GM19043 (cell line): Measurements from ENCODE around the gene NCCRP1.
"Not testable (repeated sequence)": the region's sequence is repeated elsewhere in the genome, so short reads cannot be mapped to it uniquely, and the experiment has no call there.

Experiments
- ATAC-seq: cut with Tn5 transposase; IDR thresholded peaks from one replicate; pipeline ENCODE4 v1.9.1; 2021; ENCODE audit warnings: low read depth; ENCODE audit not compliant: unreplicated experiment

Gene NCCRP1

GRCh38 chr19:39243741-39244140, 47.0 kb downstream of the NCCRP1 start:
- not testable (repeated sequence) for ATAC-seq

GRCh38 chr19:39244410-39245100, 47.8 kb downstream of the NCCRP1 start, which contains the start of gene IFNL3:
TSS of gene IFNL3 (minus strand) at chr19:39245006. CDS start at chr19:39244967, 39 bp downstream.
- not testable (repeated sequence) for ATAC-seq

GRCh38 chr19:39245166-39245565, 48.4 kb downstream of the NCCRP1 start:
- ATAC-seq, result not testable (repeated sequence)

- ATAC-seq, result no peak
These were observed 50.3 kb downstream of the NCCRP1 start for GRCh38 chr19:39246951-39247669.

- ATAC-seq, result no peak
These were observed 51.2 kb downstream of the NCCRP1 start for GRCh38 chr19:39247701-39248664.

GRCh38 chr19:39248806-39249205, 52.0 kb downstream of the NCCRP1 start, which contains the start of gene IFNL4:
TSS of gene IFNL4 (minus strand) at chr19:39248856.
- no peak for ATAC-seq

GRCh38 chr19:39251081-39251480, 54.3 kb downstream of the NCCRP1 start:
- no peak for ATAC-seq
